Neural progenitor cell (in vitro differentiated cells): Measurements from ENCODE around the gene ZNF273. TPM values are rescaled to one million over a fixed set of nuclear protein-coding genes. Genes with fewer than 3 reads are reported as not detected.

ENCODE experiments used
- DNase-seq: peaks from one replicate; pipeline ENCODE4 v3.0.0-alpha.2; 2016; ENCODE audit warnings: low spot score
- H2AFZ ChIP-seq: fragments of 200-600 bp; sonication (generic); replicated peaks from 2 replicates; pipeline ENCODE4 v1.6.1; 2016; ENCODE audit warnings: antibody characterized with exemption
- H3F3A ChIP-seq: fragments of 200-600 bp; sonication (generic); 2 replicates; pipeline ENCODE4 v1.6.1; 2016; ENCODE audit warnings: antibody characterized with exemption, low read depth
- H3K27ac ChIP-seq: fragments of 200-600 bp; sonication (generic); 2 replicates; pipeline ENCODE4 v1.5.1; 2016; ENCODE audit warnings: mild to moderate bottlenecking
- H3K27me3 ChIP-seq: fragments of 200-600 bp; sonication (generic); 2 replicates; pipeline ENCODE4 v1.6.1; 2016; ENCODE audit warnings: mild to moderate bottlenecking, moderate library complexity
- H3K36me3 ChIP-seq: fragments of 200-600 bp; sonication (generic); 2 replicates; pipeline ENCODE4 v1.5.1; 2016
- H3K4me1 ChIP-seq: fragments of 200-600 bp; sonication (generic); 2 replicates; pipeline ENCODE4 v1.6.1; 2016; ENCODE audit warnings: mixed run types
- H3K4me2 ChIP-seq: fragments of 200-600 bp; sonication (generic); 2 replicates; pipeline ENCODE4 v1.6.1; 2016
- H3K4me3 ChIP-seq: fragments of 200-600 bp; sonication (generic); 2 replicates; pipeline ENCODE4 v1.5.1; 2016
- H3K79me2 ChIP-seq: fragments of 200-600 bp; sonication (generic); 2 replicates; pipeline ENCODE4 v1.6.1; 2016; ENCODE audit warnings: low read depth
- H3K9ac ChIP-seq: fragments of 200-600 bp; sonication (generic); 2 replicates; pipeline ENCODE4 v1.6.1; 2016
- H3K9me3 ChIP-seq: fragments of 200-600 bp; sonication (generic); 2 replicates; pipeline ENCODE4 v1.5.1; 2016; ENCODE audit warnings: low read depth
- H4K20me1 ChIP-seq: fragments of 200-600 bp; sonication (generic); 2 replicates; pipeline ENCODE4 v1.6.1; 2016; ENCODE audit warnings: low read depth
- H3K27ac Mint-ChIP-seq: 3 replicates; pipeline ENCODE4 v1.8.0; 2021; ENCODE audit warnings: mixed read lengths
- H3K27me3 Mint-ChIP-seq: 2 replicates; pipeline ENCODE4 v1.8.0; 2022; ENCODE audit warnings: low read depth, mild to moderate bottlenecking, inconsistent platforms, moderate library complexity, mixed read lengths; ENCODE audit not compliant: insufficient read depth
- H3K36me3 Mint-ChIP-seq: 3 replicates; pipeline ENCODE4 v1.8.0; 2021; ENCODE audit warnings: mixed read lengths
- H3K4me1 Mint-ChIP-seq: 3 replicates; pipeline ENCODE4 v1.8.0; 2021; ENCODE audit warnings: mixed read lengths
- H3K4me3 Mint-ChIP-seq: 3 replicates; pipeline ENCODE4 v1.8.0; 2021; ENCODE audit warnings: mild to moderate bottlenecking, moderate library complexity, mixed read lengths
- H3K9me3 Mint-ChIP-seq: 3 replicates; pipeline ENCODE4 v1.8.0; 2020; ENCODE audit warnings: mixed read lengths
- EZH2 ChIP-seq: fragments of 200-600 bp; sonication (generic); IDR thresholded peaks from 2 replicates; pipeline ENCODE4 v1.6.1; 2017; ENCODE audit warnings: antibody characterized with exemption, mild to moderate bottlenecking, moderate library complexity
- EZH2phosphoT487 ChIP-seq: fragments of 200-600 bp; sonication (generic); IDR thresholded peaks from 2 replicates; pipeline ENCODE4 v1.6.1; 2017; ENCODE audit warnings: antibody characterized with exemption
- total RNA-seq: library from RNA; depleted of rRNA; stranded (reverse); fragments of >200 nt; gene quantifications from 2 replicates; pipeline ENCODE4 v1.2.3, GENCODE V29; 2015; ENCODE audit warnings: low replicate concordance
- TF ChIP-seq, protein P1 (sequence below): fragments of 200-600 bp; sonication (generic); IDR thresholded peaks from 2 replicates; pipeline ENCODE4 v1.5.1; 2017; ENCODE audit warnings: antibody characterized with exemption, mild to moderate bottlenecking

Gene ZNF273
- total RNA-seq, 1 donor from 2014 or later: 36.5 TPM

DNA sequence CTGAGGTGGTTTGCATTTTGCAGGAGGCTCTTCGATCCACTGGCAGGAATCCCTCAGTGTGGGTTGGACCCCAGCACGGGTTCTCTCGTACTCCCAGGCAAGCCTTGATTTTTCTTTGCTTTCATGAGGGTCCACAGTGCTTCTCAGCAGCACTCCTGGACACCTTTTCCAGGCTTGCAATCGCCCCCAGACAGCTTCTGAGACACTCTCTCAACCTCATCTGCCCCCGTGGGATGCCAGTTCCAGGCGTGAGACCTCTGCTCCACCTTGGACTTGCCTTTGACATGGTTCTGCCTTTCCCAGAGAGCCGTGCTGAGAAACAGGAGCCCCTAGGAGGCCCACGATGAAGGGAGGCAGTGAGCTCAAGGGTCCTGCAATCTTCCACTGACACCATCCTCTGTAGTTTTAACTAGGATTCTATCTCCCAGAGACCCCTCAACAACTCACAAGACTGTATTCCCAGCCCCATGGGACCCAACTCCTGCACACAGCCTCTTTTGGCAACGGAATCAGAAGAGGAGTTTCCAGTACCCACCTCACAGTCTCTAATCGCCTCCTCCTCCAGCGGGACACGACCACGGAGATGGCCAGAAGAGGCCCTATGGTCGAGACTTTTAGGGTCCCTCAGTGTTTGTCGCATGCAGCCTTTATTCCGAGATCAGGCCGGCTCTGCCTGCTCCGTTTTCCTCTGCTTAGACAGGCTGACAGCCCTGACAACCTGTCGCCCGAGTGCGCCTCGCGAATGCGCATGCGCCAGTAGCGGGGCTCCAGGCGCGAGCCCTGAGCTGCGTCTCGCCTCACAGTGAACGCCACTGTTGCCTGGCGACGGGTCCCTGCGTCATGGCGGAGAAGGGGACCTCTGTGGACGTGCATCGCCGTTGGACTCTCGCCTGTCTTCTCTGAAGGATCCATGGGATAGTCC is 26.0 kb upstream of the ZNF273 start:
- H3K27me3 Mint-ChIP-seq: peaks cover 19% of the 10 kb centered on the region
- no peak overlapping the region for H3K9ac ChIP-seq
- no peaks in the 10 kb centered on the region for H3K9me3 ChIP-seq
- no peaks in the 10 kb centered on the region for H3F3A ChIP-seq
- no peaks in the 10 kb centered on the region for H3K36me3 ChIP-seq
- peaks cover 64% of the 10 kb centered on the region for H3K9me3 Mint-ChIP-seq
- TF ChIP-seq, protein P1, sequence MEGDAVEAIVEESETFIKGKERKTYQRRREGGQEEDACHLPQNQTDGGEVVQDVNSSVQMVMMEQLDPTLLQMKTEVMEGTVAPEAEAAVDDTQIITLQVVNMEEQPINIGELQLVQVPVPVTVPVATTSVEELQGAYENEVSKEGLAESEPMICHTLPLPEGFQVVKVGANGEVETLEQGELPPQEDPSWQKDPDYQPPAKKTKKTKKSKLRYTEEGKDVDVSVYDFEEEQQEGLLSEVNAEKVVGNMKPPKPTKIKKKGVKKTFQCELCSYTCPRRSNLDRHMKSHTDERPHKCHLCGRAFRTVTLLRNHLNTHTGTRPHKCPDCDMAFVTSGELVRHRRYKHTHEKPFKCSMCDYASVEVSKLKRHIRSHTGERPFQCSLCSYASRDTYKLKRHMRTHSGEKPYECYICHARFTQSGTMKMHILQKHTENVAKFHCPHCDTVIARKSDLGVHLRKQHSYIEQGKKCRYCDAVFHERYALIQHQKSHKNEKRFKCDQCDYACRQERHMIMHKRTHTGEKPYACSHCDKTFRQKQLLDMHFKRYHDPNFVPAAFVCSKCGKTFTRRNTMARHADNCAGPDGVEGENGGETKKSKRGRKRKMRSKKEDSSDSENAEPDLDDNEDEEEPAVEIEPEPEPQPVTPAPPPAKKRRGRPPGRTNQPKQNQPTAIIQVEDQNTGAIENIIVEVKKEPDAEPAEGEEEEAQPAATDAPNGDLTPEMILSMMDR: no peak
- no peak for TF ChIP-seq EZH2
- TF ChIP-seq EZH2phosphoT487: no peak
- peaks cover 3% of the 10 kb centered on the region for H3K4me1 Mint-ChIP-seq
- H3K27ac Mint-ChIP-seq: no peak overlapping the region
- H4K20me1 ChIP-seq: no peaks in the 10 kb centered on the region
- H3K36me3 Mint-ChIP-seq: no peaks in the 10 kb centered on the region
- H2AFZ ChIP-seq: no peak overlapping the region
- H3K4me3 ChIP-seq: no peak overlapping the region
- no peak overlapping the region for H3K4me2 ChIP-seq
- no peaks in the 10 kb centered on the region for H3K79me2 ChIP-seq
- H3K4me1 ChIP-seq: no peaks in the 10 kb centered on the region
- H3K4me3 Mint-ChIP-seq: peak overlapping the region; percentile 77
- H3K27ac ChIP-seq: no peak overlapping the region
- peak; percentile 61 for DNase-seq
- no peaks in the 10 kb centered on the region for H3K27me3 ChIP-seq

DNA sequence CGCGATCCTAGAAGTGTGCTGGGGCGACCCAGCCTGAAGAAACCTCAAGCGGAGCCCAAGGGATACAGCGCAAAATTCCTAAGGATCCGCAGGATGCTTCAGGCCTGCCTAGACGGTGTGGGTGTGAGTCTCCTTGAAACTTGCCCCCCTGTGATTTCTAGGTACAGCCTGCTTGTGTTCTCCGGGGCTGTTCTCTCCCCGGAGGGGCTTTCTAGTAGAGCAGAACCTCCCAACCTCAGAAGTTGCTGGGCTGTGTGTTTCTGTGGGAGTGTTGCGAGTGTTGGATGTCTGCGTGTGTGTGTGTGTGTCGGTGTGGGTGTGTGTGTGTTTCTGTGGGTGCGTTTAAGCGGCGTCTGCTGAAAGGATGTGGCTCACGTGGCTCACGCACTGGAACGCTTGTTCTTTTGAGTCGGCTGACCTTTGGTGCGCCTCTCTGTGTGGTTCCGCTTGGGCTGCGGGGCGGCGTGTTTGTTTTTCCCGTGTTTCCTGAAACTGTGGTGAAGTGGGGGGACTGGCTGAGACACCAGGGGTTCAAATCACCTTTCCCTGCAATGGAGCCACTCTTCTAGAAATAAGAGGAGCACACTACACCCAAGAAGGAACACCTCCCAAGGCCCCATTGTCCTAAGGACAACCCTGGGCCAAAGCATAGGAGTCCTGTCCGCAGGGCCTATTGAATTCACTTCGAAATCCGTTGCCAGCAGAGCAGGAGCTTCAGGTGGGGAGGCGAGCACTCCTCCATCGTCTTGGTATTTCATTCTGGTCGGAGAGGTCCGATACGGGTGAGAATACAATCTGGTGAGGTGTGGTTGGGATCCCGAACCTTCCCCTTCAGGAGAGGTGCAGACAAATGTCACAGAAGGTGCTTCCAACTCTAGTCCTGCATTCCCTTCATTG is 25.1 kb upstream of the ZNF273 start:
- Histone ChIP-seq H3K4me2 (no peak overlapping the region), H3K4me3 (no peak overlapping the region), H3K27ac (no peak overlapping the region), H3K9me3 (no peaks in the 10 kb centered on the region), H3K4me1 (no peaks in the 10 kb centered on the region), H3K9ac (no peak overlapping the region), H3F3A (no peaks in the 10 kb centered on the region), H2AFZ (no peak overlapping the region), H3K36me3 (no peaks in the 10 kb centered on the region), H3K27me3 (no peaks in the 10 kb centered on the region), H4K20me1 (no peaks in the 10 kb centered on the region), H3K79me2 (no peaks in the 10 kb centered on the region)
- Mint-ChIP-seq H3K9me3 (peaks cover 66% of the 10 kb centered on the region), H3K27ac (no peak overlapping the region), H3K4me3 (peak overlapping the region; percentile 77), H3K4me1 (peaks cover 3% of the 10 kb centered on the region), H3K36me3 (no peaks in the 10 kb centered on the region), H3K27me3 (peaks cover 16% of the 10 kb centered on the region)
- DNase-seq: no peak
- TF ChIP-seq EZH2phosphoT487: no peak
- TF ChIP-seq, protein P1: no peak
- TF ChIP-seq EZH2: no peak

DNA sequence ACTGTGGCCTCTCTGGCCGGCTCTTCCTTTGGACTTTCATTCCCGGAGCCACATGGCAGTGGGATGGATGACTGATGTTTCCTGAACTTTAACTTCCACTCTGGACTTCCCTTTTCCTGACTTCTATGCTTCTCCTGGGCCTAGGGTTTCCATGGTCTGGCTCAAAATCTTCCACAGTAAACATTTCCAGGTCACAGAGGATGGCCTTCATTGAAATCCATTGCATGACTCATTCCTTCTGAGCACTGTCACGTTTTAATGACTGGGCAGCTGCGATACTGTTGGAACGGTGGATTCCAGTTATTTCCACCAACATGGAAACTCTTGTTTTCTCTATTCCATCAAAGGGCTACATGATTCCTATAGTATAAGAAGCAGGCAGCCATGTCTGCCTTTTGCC is 24.4 kb upstream of the ZNF273 start:
- H3K36me3 Mint-ChIP-seq: no peaks in the 10 kb centered on the region
- no peaks in the 10 kb centered on the region for H3K27me3 ChIP-seq
- no peaks in the 10 kb centered on the region for H3K4me1 ChIP-seq
- H3F3A ChIP-seq: no peaks in the 10 kb centered on the region
- H3K4me2 ChIP-seq: no peak overlapping the region
- no peak overlapping the region for H3K4me3 Mint-ChIP-seq
- TF ChIP-seq EZH2 (no peak), EZH2phosphoT487 (no peak)
- TF ChIP-seq, protein P1: no peak
- no peak overlapping the region for H2AFZ ChIP-seq
- H4K20me1 ChIP-seq: no peaks in the 10 kb centered on the region
- no peak overlapping the region for H3K9ac ChIP-seq
- H3K4me3 ChIP-seq: no peak overlapping the region
- no peaks in the 10 kb centered on the region for H3K36me3 ChIP-seq
- peaks cover 66% of the 10 kb centered on the region for H3K9me3 Mint-ChIP-seq
- H3K27ac ChIP-seq: no peak overlapping the region
- H3K9me3 ChIP-seq: no peaks in the 10 kb centered on the region
- H3K79me2 ChIP-seq: no peaks in the 10 kb centered on the region
- H3K4me1 Mint-ChIP-seq: peaks cover 3% of the 10 kb centered on the region
- no peak for DNase-seq
- H3K27ac Mint-ChIP-seq: no peak overlapping the region
- H3K27me3 Mint-ChIP-seq: peaks cover 15% of the 10 kb centered on the region
